HG03575 (cell line): Measurements from ENCODE around the gene OLFM1.
"Not testable (repeated sequence)": the region's sequence is repeated elsewhere in the genome, so short reads cannot be mapped to it uniquely, and the experiment has no call there.

ENCODE experiments used
- ATAC-seq: cut with Tn5 transposase; IDR thresholded peaks from one replicate; pipeline ENCODE4 v1.9.1; 2021; ENCODE audit not compliant: unreplicated experiment, insufficient number of reproducible peaks, low FRiP score; ENCODE audit errors: extremely low read depth

The OLFM1 gene

DNA sequence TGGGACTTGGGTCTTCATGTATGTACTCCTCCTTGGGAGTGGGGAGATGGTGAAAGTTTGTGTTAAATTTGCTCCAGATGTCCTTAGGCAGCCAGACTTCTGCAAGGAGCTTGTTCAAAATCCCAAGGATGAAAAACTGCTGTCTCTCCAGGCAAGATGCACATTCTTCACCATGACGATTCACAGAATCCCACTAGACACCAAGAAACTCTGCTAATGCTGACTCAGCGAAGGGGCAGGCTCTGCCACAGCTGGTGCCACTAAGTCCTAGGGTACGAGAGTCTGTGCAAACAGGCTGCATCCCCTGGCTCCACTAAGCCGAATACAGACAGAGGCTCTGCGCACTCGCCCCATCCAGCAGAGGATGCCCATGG is 71.1 kb downstream of the OLFM1 start:
- ATAC-seq, result no peak

DNA sequence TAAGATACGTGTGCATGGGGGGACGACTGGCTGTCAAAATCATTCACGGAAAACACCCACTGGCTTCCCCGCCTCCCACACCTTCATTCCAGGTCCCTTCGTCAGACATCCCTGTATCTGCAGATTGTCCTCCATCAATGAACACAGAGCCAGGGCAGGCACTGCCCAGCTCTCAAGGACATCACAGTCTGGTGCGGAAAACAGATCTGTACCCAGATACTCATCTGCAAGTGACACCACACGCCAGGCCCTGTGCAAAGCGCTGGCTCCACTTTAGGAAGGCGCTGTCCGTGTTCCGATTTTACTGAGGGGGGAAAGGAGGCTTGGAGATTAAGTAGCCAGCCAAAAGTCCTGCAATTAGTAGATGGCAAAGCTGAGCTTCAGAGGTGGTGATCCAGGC is 72.3 kb downstream of the OLFM1 start:
- ATAC-seq, result no peak

DNA sequence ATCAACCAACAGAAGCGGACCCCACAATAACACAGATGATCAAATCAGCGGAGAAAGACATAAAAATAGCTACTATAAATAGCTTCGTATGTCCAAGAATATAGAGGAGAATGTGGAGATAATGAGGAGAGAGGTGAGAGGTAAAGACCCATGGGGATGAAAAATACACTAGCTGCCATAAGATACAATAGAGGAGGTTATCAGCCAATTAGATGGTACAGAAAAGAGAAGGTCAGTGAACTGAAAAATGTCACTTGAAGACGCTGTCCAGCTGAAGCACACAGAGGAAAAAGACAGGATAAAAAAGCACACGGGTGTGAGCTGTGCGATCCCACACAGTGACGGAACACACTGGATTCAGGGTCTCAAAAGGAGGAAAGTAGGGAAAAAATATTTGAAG is 73.4 kb downstream of the OLFM1 start:
- ATAC-seq, result no peak

DNA sequence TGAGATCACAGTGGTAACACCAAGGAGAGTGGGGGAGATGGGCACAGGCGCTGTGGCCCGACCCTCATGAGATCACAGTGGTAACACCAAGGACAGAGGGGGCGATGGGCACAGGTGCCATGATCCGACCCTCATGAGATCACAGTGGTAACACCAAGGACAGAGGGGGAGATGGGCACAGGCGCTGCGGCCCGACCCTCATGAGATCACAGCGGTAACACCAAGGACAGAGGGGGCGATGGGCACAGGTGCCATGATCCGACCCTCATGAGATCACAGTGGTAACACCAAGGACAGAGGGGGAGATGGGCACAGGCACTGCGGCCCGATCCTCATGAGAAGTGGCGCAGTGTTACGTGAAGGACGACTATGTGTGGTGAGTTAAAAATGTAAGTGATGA is 75.1 kb downstream of the OLFM1 start:
- not testable (repeated sequence) for ATAC-seq

DNA sequence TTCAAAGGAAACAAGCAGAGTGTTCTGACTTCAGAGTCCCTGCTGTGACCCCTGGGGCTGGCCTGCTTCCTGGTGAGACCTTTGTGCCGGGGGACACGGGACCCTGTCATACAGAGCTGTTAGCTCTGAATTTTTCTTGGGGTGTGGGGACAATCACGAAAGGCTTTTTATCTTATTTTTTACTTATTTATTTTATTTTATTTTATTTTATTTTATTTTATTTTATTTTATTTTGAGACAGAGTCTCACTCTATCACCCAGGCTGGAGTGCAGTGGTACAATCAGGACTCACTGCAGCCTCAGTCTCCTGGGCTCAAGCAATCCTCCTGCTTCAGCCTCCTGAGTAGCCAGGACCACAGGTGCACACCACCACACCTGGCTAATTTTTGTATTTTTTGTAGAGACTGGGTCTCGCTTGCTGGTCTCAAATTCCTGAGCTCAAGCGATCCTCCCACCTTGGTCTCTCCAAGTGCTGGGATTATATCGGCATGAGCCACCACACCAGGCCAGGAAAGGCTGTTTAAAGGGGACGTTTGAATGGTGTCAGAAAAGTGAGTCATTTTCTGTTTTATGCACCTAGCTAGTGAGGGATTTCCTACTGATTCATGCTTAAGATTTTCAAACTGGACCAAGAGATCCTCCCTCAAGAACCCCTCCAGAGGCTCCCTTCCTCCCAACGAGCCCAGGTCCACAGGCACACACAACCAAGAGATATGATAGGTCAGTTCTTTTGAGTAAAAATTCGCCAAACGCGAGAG is 75.7 kb downstream of the OLFM1 start:
- ATAC-seq, result no peak

DNA sequence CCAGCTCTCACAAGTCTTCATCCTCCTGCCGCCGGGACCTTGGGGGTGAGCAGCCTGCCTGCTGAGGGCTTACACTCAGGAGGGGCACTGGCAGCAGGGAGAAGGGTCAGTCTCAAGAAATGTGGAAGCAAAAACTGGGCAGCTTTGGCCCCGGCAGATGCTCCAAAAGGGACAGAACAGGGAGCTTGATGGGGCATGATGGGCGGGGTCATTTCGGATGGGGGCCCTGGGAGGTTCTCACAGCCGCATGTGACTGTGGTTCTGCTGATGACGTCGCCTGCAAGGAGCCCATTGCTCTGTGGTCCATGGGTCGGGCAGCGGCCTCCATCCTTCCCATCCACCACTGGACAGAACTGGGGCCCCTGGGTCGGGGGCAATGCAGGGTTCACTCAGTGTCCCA is 76.6 kb downstream of the OLFM1 start:
- ATAC-seq, result no peak

DNA sequence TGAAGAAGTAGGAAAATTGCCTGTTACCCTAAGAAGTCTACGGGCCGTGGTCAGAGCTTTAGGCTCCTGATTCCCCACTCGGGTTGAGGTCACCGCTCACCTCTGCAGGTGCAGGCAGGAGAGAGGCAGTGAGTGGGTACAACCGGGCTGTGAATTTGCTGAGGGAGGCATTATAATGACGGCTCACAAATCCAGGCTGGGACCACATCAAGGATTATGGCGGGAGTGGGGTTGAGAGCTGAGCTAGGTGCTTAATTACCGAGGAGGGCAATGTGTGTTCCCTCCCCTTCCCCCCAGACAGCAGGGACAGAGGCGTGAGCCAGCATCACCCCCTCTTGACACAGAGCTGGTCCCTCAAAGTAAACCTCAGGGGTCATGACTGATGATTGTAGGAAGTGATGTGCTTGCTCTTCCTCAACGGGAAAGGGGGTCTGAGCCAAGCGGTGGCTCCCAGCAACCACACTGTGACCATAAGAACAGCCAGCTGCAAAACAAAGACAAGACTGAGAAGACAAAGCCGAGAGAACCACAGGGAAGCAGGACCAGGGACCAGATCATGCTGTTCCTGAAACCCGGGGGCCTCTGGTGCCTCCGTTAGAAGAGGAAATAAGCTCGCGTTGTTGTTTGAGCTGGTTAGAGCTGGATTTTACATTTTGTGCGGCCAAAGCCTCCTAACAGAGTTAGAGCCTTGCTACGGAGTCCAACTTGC is 77.7 kb downstream of the OLFM1 start:
- no peak for ATAC-seq

DNA sequence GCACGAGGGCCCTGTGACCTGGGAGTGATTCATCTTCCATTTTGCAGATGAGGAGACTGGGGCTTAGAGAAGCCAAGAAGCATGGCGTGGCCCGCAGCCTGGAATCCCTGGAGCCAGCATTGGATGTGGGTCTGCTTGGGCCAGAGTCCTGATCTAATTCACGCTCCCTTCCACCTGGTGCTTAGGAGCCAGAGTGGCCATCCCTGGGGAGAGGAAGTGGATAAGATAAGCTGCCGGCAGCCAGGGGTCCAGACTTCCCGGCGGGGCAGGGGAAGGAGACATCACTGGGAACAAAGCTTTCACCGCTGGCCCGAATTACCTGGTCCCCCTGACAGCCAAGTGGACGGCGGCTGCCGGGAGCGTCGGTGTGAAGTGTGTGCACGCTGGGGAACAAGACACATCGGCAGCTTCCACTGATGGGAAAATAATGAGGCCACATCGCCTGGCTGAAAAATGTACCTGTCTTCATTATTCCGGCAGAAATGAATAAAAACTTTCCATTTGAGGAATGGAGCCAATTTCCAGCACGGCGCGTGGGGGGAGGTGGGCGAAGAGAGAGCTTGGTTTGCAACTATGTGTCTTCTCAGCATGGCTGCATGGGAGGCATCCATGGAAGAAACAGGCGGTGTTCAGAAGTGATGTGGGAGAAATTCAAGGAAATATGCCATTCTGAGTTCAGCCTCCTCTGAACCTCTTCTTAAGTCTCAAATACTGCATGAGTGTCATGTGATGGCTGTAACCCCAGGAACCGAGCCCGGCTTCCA is 78.5 kb downstream of the OLFM1 start:
- ATAC-seq, result no peak

DNA sequence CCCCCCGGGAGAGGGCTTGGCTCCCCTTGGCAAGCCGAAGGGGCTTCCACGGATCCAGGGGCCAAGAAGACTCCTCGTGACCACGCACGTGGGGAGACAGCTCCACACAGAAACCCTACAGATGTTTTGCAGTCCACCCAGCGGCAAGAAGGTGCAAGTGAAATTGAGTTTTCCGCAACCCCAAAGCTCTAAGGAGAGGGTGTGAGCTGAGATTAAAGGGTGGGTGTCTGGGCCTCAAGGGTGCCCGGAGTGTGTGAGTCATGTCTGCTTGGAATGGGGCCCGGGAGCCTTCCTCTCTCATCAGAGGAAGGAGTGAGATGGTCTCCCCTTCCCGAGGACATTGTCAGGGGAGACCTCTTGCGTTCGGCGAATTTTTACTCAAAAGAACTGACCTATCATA is 79.1 kb downstream of the OLFM1 start:
- ATAC-seq, result no peak

DNA sequence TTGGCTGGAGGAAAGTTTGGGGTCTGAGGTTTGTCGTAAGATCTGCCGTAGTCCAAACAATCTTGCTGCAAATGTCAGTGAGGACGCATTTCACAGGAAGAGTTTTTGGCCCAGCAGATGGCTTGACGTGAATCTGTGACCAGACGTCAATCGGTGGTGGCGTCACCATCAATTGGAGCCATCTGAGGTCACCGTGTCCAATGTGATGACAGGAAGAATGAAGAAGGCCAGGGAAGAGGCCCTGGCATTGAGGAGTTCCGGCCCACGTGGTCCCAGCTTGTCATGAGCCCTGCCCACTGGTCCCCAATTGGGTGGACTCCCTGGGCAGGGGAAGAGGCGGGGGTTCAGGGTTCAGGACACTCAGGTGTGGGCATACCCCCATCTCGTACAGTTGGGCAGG is 79.9 kb downstream of the OLFM1 start:
- no peak for ATAC-seq

DNA sequence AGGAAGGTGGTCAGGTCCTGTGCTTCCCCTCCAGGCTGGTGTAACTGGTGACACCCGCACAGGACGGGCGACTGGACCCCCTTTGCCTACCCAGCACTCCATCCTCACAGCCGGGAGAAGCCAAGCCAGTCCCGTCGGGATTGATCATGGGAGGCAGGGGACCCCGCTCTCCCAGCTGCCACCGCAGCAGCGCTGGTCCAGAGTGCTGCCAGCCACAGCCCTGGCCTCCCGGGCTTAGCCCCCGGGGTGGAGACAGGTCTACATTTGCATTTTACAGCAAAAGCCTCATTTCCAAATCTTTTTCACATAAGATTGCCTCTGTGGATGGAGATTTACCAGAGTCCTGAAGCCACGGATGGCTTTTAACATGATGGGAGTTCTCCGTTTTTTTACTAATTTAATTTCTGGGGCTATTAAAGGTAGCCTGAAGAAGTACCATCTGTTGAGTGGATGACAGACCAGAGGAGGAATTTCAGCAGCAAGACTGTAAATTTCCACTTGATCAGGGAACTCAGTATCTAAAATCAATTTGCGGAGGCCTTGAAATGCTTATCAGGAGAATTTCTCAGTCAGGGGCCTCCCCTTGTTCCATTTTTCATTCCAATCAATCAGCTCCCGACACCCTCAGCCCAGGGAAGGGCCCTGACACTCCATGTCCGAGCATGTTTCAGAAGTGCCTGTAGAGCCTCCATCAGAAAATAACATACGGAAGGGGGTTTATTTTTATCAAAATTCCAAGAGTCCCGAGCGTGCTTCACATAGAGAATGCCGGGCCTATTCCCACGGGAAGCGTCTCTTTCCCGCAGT is 80.6 kb downstream of the OLFM1 start:
- ATAC-seq, result no peak

DNA sequence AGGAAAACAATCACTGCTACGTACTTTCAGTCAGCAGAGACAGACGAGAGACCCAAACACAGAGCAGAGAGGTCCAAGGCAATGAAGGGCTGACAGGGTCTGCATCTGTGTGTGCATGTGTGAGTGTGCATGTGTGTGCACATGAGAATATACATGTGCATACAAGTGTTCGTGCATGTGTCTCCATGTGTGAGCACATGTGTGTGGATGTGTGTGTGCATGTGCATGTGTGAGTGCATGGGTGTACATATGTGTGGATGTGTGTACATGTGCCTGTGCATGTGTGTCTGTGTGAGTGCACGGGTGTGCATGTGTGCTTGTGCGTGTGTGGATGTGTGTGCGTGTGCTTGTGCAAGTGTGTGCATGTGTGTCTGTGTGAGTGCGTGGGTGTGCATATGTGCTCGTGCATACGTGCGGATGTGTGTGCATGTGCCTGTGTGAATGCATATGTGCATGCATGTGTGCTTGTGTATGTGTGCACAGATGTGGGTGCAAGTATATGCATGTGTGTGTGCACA is 82.3 kb downstream of the OLFM1 start:
- ATAC-seq, result no peak

DNA sequence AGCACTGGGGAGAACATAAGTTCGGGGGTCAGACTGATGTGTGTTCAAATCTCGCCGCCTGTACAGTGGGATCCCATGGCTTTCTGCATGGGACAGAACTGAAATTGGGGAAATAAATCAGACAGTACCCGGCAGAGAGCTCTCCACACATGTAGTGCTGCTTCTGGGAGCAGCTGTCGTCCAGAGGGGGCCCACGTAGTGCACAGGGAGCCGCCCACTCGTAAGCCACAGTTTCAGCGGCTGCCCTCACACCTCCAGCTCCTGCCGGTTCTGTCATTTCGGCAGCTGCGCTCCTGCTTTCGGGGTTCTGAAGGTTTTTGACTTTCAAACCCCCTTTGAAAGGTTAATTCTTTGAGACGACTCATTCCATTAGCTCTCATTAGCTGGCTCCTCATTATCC is 83.1 kb downstream of the OLFM1 start:
- ATAC-seq, result no peak
